ENCODE data around the gene PROC.

The PROC gene

GRCh38 chr2:127462461-127462860 lies 44.2 kb downstream of the PROC start:
- no peak for DNase-seq (ENCODE audit: low spot score)

- no peak for DNase-seq (ENCODE audit: low spot score)
These were observed 45.1 kb downstream of the PROC start for GRCh38 chr2:127463155-127463991.

GRCh38 chr2:127464470-127465257 lies 46.4 kb downstream of the PROC start:
- DNase-seq (ENCODE audit: low spot score), result no peak

GRCh38 chr2:127465258-127465657 lies 47.0 kb downstream of the PROC start:
- DNase-seq (ENCODE audit: low spot score), result no peak

- no peak for DNase-seq (ENCODE audit: low spot score)
These were observed 50.8 kb downstream of the PROC start for GRCh38 chr2:127469051-127469450.

- DNase-seq (ENCODE audit: low spot score), result no peak
These were observed 51.7 kb downstream of the PROC start for GRCh38 chr2:127469974-127470373.

- no peak for DNase-seq (ENCODE audit: low spot score)
These were observed 53.2 kb downstream of the PROC start for GRCh38 chr2:127471286-127471988.

- DNase-seq (ENCODE audit: low spot score), result no peak
These were observed 54.0 kb downstream of the PROC start for GRCh38 chr2:127472268-127472667.

GRCh38 chr2:127475788-127476187 lies 57.6 kb downstream of the PROC start:
- no peak for DNase-seq (ENCODE audit: low spot score)

Measured in GM03348 (cell line).